Activated T-cell treated with anti-CD3 and anti-CD28 coated beads, Interleukin-2, amount 50 U/mL, for 24 hours (primary cell): ENCODE measurements around the gene PLPP3.

Source experiments
- DNase-seq: peaks from one replicate; pipeline ENCODE4 v3.0.0-alpha.2; 2020
- H3K27ac Mint-ChIP-seq: 2 replicates; pipeline ENCODE4 v1.8.0; 2020; ENCODE audit warnings: mild to moderate bottlenecking, mixed read lengths
- H3K27me3 Mint-ChIP-seq: 2 replicates; pipeline ENCODE4 v1.8.0; 2020; ENCODE audit warnings: mixed read lengths
- H3K36me3 Mint-ChIP-seq: 2 replicates; pipeline ENCODE4 v1.8.0; 2020; ENCODE audit warnings: low read depth, mixed read lengths
- H3K4me1 Mint-ChIP-seq: 2 replicates; pipeline ENCODE4 v1.8.0; 2020; ENCODE audit warnings: low read depth, mixed read lengths
- H3K4me3 Mint-ChIP-seq: 2 replicates; pipeline ENCODE4 v1.8.0; 2020; ENCODE audit warnings: mild to moderate bottlenecking, moderate library complexity, mixed read lengths
- H3K9me3 Mint-ChIP-seq: 2 replicates; pipeline ENCODE4 v1.8.0; 2020; ENCODE audit warnings: mixed read lengths

PLPP3 gene

GRCh38 chr1:56448529-56449300 lies 130.6 kb downstream of the PLPP3 start:
- no peaks in the 10 kb centered on the region for H3K36me3 Mint-ChIP-seq
- no peak overlapping the region for H3K27ac Mint-ChIP-seq
- H3K9me3 Mint-ChIP-seq, result no peaks in the 10 kb centered on the region
- DNase-seq, result no peak
- no peaks in the 10 kb centered on the region for H3K4me1 Mint-ChIP-seq
- peaks cover 4% of the 10 kb centered on the region for H3K27me3 Mint-ChIP-seq
- no peak overlapping the region for H3K4me3 Mint-ChIP-seq

GRCh38 chr1:56447823-56448222 lies 131.5 kb downstream of the PLPP3 start:
- H3K9me3 Mint-ChIP-seq, result no peaks in the 10 kb centered on the region
- no peak overlapping the region for H3K4me3 Mint-ChIP-seq
- H3K27ac Mint-ChIP-seq, result no peak overlapping the region
- peaks cover under 1% of the 10 kb centered on the region for H3K27me3 Mint-ChIP-seq
- no peak for DNase-seq
- no peaks in the 10 kb centered on the region for H3K4me1 Mint-ChIP-seq
- H3K36me3 Mint-ChIP-seq, result no peaks in the 10 kb centered on the region

DNA sequence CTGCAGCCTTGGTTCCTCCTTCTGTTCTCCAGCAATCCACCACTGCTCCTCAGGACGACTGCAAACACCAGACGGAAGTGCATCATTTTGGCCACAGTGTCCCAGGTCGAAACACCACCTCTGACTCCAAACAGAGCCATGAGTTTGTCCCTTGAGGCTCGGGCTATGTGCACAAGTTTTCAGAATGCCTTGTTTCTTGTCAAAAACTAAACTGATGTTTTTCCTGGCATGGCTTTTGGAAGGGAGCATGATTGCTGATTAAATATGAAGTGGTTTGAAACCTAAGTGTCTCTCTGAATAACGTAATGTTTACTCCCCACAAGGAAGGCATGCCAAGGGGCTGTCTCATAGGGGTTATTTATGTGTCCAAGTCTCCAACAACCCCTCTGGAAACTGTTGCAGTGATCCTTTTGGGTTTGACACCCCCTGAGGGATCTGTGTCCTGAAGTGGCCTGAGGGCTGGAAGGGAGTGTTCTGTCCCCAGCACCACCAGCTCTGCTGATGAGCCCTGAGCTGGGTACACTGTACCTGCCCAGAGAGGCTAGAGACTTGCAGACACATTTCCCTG lies 132.7 kb downstream of the PLPP3 start:
- Mint-ChIP-seq H3K36me3 (no peaks in the 10 kb centered on the region), H3K4me1 (no peaks in the 10 kb centered on the region), H3K4me3 (no peak overlapping the region), H3K27ac (no peak overlapping the region), H3K27me3 (no peaks in the 10 kb centered on the region), H3K9me3 (no peaks in the 10 kb centered on the region)
- no peak for DNase-seq

GRCh38 chr1:56444960-56445646 lies 134.3 kb downstream of the PLPP3 start:
- DNase-seq, result no peak
- H3K36me3 Mint-ChIP-seq, result no peaks in the 10 kb centered on the region
- no peaks in the 10 kb centered on the region for H3K9me3 Mint-ChIP-seq
- H3K27me3 Mint-ChIP-seq, result no peaks in the 10 kb centered on the region
- no peak overlapping the region for H3K27ac Mint-ChIP-seq
- H3K4me3 Mint-ChIP-seq, result no peak overlapping the region
- H3K4me1 Mint-ChIP-seq, result no peaks in the 10 kb centered on the region
